CD14-positive monocyte (primary cell): ENCODE results near the gene GGT1. TPM values are rescaled to one million over a fixed set of nuclear protein-coding genes. Genes with fewer than 3 reads are reported as not detected.

ENCODE experiments used
- DNase-seq, 3 donors: peaks; one replicate each; pipeline ENCODE4 v3.0.0-alpha.2; 2011 to 2022
- H2AFZ ChIP-seq: 2 replicates; pipeline ENCODE4 v1.6.0; 2012; ENCODE audit warnings: mild to moderate bottlenecking, low read depth, low read length, inconsistent platforms; ENCODE audit not compliant: insufficient read depth, poor library complexity, severe bottlenecking
- H3K27ac ChIP-seq, 2 donors: 1 replicate in 1 of 2; 2 replicates in 1 of 2; pipeline ENCODE4 v1.5.1; 2012 to 2013; ENCODE audit warnings: low read length in 2 of 2, control low read depth in 1 of 2, inconsistent platforms in 1 of 2, low read depth in 1 of 2, mild to moderate bottlenecking in 1 of 2
- H3K27me3 ChIP-seq, 2 donors: one replicate each; pipeline versions ENCODE4 v1.6.0 to v1.6.1; 2011 to 2013; ENCODE audit warnings: low read length in 2 of 2; ENCODE audit not compliant: control insufficient read depth in 2 of 2, insufficient read depth in 2 of 2
- H3K36me3 ChIP-seq, 2 donors: replicated peaks in 1 of 2; 1 replicate in 1 of 2; 2 replicates in 1 of 2; pipeline versions ENCODE4 v1.5.1 to v1.6.1; 2012 to 2013; ENCODE audit warnings: low read length in 2 of 2, control low read depth in 1 of 2, inconsistent platforms in 1 of 2, mild to moderate bottlenecking in 1 of 2; ENCODE audit not compliant: insufficient read depth in 2 of 2, control insufficient read depth in 1 of 2
- H3K4me1 ChIP-seq, 2 donors: 1 replicate in 1 of 2; 2 replicates in 1 of 2; pipeline versions ENCODE4 v1.5.1 to v1.6.1; 2012 to 2013; ENCODE audit warnings: low read length in 2 of 2, control low read depth in 1 of 2, inconsistent platforms in 1 of 2, mild to moderate bottlenecking in 1 of 2, moderate library complexity in 1 of 2; ENCODE audit not compliant: insufficient read depth in 2 of 2, control insufficient read depth in 1 of 2
- H3K4me2 ChIP-seq: replicated peaks from 2 replicates; pipeline ENCODE3; 2012; ENCODE audit warnings: low read length, moderate library complexity, mild to moderate bottlenecking; ENCODE audit not compliant: poor library complexity, severe bottlenecking; ENCODE audit errors: extremely low read depth
- H3K4me3 ChIP-seq, 3 experiments: fragments of 200-600 bp in 1 of 3; sonication (generic) in 1 of 3; replicated peaks in 1 of 3; 1 replicate in 2 of 3; 2 replicates in 1 of 3; pipeline ENCODE4 v1.5.1; 2011 to 2013; ENCODE audit warnings: low read length in 3 of 3, mild to moderate bottlenecking in 3 of 3, control low read depth in 2 of 3, low read depth in 2 of 3, inconsistent platforms in 1 of 3, moderate library complexity in 1 of 3
- H3K79me2 ChIP-seq: 2 replicates; pipeline ENCODE4 v1.6.0; 2012; ENCODE audit warnings: mild to moderate bottlenecking, control low read depth, inconsistent platforms, low read length, moderate library complexity; ENCODE audit not compliant: insufficient read depth
- H3K9ac ChIP-seq: 2 replicates; pipeline ENCODE4 v1.6.0; 2017; ENCODE audit warnings: low read length, mild to moderate bottlenecking; ENCODE audit not compliant: insufficient read depth, poor library complexity, severe bottlenecking
- H3K9me3 ChIP-seq, 2 donors: replicated peaks in 1 of 2; 1 replicate in 1 of 2; 2 replicates in 1 of 2; pipeline versions ENCODE4 v1.5.1 to v1.6.1; 2012 to 2013; ENCODE audit warnings: low read length in 2 of 2, control low read depth in 1 of 2; ENCODE audit not compliant: control insufficient read depth in 1 of 2, insufficient read depth in 1 of 2
- H4K20me1 ChIP-seq: 2 replicates; pipeline ENCODE4 v1.6.0; 2012; ENCODE audit warnings: mild to moderate bottlenecking, low read length, control low read depth, moderate library complexity; ENCODE audit not compliant: insufficient read depth
- H3K27ac Mint-ChIP-seq, 7 donors: one replicate each; pipeline ENCODE4 v1.8.0; 2020; ENCODE audit warnings: mild to moderate bottlenecking in 7 of 7, mixed read lengths in 7 of 7, moderate library complexity in 6 of 7, inconsistent platforms in 2 of 7
- H3K27me3 Mint-ChIP-seq, 3 donors: one replicate each; pipeline ENCODE4 v1.8.0; 2021 to 2022; ENCODE audit warnings: low read depth in 3 of 3, mild to moderate bottlenecking in 3 of 3, mixed read lengths in 3 of 3, moderate library complexity in 3 of 3, inconsistent platforms in 1 of 3
- H3K36me3 Mint-ChIP-seq, 2 donors: one replicate each; pipeline ENCODE4 v1.8.0; 2020; ENCODE audit warnings: mixed read lengths in 2 of 2, inconsistent platforms in 1 of 2, mild to moderate bottlenecking in 1 of 2
- H3K4me1 Mint-ChIP-seq: one replicate; pipeline ENCODE4 v1.8.0; 2020; ENCODE audit warnings: mild to moderate bottlenecking, mixed read lengths
- H3K4me3 Mint-ChIP-seq, 2 donors: one replicate each; pipeline ENCODE4 v1.8.0; 2020; ENCODE audit warnings: mild to moderate bottlenecking in 2 of 2, mixed read lengths in 2 of 2, moderate library complexity in 1 of 2
- H3K9me3 Mint-ChIP-seq, 7 donors: one replicate each; pipeline ENCODE4 v1.8.0; 2020 to 2022; ENCODE audit warnings: mixed read lengths in 7 of 7, mild to moderate bottlenecking in 6 of 7, moderate library complexity in 6 of 7, inconsistent platforms in 2 of 7
- WGBS: methylation state at CpG from one replicate; pipeline ENCODE4 v1.1.5; 2013; ENCODE audit warnings: missing lambda C conversion rate; ENCODE audit not compliant: insufficient coverage; 5-methylcytosine and 5-hydroxymethylcytosine counted together
- intact Hi-C, 2 donors: fragments of 100-400 bp; cut with micrococcal nuclease; formaldehyde crosslinking; loops; one replicate each; pipeline versions ENCODE4 v1.15.0 to v1.15.1; 2023
- polyA plus RNA-seq, 3 donors: library from polyadenylated mRNA; depleted of rRNA in 1 of 3; unstranded in 2 of 3; stranded (reverse) in 1 of 3; fragments of 300-500 nt in 2 of 3; fragments of >200 nt in 1 of 3; fragmentation: Illumina TruSeq in 2 of 3; gene quantifications; 1 replicate in 2 of 3; 2 replicates in 1 of 3; pipeline ENCODE4 v1.2.3, GENCODE V29; 2012 to 2021
- TF ChIP-seq, protein P1 (sequence below): fragments of 200-600 bp; IDR thresholded peaks from one replicate; pipeline ENCODE4 v1.8.0; 2022; ENCODE audit warnings: antibody characterized with exemption, mild to moderate bottlenecking

GGT1 gene
- polyA plus RNA-seq, 3 donors = 16.0 to 26.5 (median 25.5) TPM

- H3K9me3 ChIP-seq = no peaks in the 10 kb centered on the region
- H3K27ac Mint-ChIP-seq = no peak overlapping the region
- intact Hi-C loops = no loop called here
- no peaks in the 10 kb centered on the region for H3K9me3 Mint-ChIP-seq
- H2AFZ ChIP-seq = no peak overlapping the region
- no peak overlapping the region for H3K4me2 ChIP-seq
- H3K4me3 Mint-ChIP-seq = no peak overlapping the region
- H3K4me1 ChIP-seq = peaks cover 7 to 13% of the 10 kb centered on the region in 2 donors
- H3K27me3 ChIP-seq = no peaks in the 10 kb centered on the region
- H3K27me3 Mint-ChIP-seq = peaks cover 0 to 6% (median 2%) of the 10 kb centered on the region in 3 donors
- 93% methylated on average over 9 of the region's 13 CpGs for WGBS
- DNase-seq = no peak
- TF ChIP-seq, protein P1, sequence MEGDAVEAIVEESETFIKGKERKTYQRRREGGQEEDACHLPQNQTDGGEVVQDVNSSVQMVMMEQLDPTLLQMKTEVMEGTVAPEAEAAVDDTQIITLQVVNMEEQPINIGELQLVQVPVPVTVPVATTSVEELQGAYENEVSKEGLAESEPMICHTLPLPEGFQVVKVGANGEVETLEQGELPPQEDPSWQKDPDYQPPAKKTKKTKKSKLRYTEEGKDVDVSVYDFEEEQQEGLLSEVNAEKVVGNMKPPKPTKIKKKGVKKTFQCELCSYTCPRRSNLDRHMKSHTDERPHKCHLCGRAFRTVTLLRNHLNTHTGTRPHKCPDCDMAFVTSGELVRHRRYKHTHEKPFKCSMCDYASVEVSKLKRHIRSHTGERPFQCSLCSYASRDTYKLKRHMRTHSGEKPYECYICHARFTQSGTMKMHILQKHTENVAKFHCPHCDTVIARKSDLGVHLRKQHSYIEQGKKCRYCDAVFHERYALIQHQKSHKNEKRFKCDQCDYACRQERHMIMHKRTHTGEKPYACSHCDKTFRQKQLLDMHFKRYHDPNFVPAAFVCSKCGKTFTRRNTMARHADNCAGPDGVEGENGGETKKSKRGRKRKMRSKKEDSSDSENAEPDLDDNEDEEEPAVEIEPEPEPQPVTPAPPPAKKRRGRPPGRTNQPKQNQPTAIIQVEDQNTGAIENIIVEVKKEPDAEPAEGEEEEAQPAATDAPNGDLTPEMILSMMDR = no peak
- H3K36me3 ChIP-seq = no peaks in the 10 kb centered on the region
- no peaks in the 10 kb centered on the region for H4K20me1 ChIP-seq
- no peak overlapping the region for H3K9ac ChIP-seq
- peaks cover 9% of the 10 kb centered on the region for H3K4me1 Mint-ChIP-seq
- no peak overlapping the region for H3K4me3 ChIP-seq
- no peaks in the 10 kb centered on the region for H3K36me3 Mint-ChIP-seq
- H3K79me2 ChIP-seq = no peaks in the 10 kb centered on the region
- H3K27ac ChIP-seq = no peak overlapping the region
Measured at GRCh38 chr22:24588381-24588756, 14.6 kb upstream of the GGT1 start.

GRCh38 chr22:24588757-24589481 lies 14.1 kb upstream of the GGT1 start:
- H3K4me1 Mint-ChIP-seq = peaks cover 9% of the 10 kb centered on the region
- H3K27ac ChIP-seq = no peak overlapping the region
- H3K4me2 ChIP-seq = no peak overlapping the region
- H3K27me3 Mint-ChIP-seq = peaks cover 0 to 9% (median 2%) of the 10 kb centered on the region in 3 donors
- H3K36me3 ChIP-seq = no peaks in the 10 kb centered on the region
- no peak overlapping the region for H3K27ac Mint-ChIP-seq
- 98% methylated on average over 17 of the region's 21 CpGs for WGBS
- H4K20me1 ChIP-seq = no peaks in the 10 kb centered on the region
- H2AFZ ChIP-seq = no peak overlapping the region
- H3K36me3 Mint-ChIP-seq = no peaks in the 10 kb centered on the region
- no peaks in the 10 kb centered on the region for H3K79me2 ChIP-seq
- intact Hi-C loops = no loop called here
- no peak overlapping the region for H3K4me3 ChIP-seq
- DNase-seq = no peak
- H3K27me3 ChIP-seq = no peaks in the 10 kb centered on the region
- no peak overlapping the region for H3K9ac ChIP-seq
- no peaks in the 10 kb centered on the region for H3K9me3 Mint-ChIP-seq
- H3K9me3 ChIP-seq = no peaks in the 10 kb centered on the region
- no peak overlapping the region for H3K4me3 Mint-ChIP-seq
- TF ChIP-seq, protein P1 = no peak
- H3K4me1 ChIP-seq = peaks cover 8 to 15% of the 10 kb centered on the region in 2 donors
